Middle frontal gyrus (tissue), 1 donor: ENCODE results near the gene DUOX2.
"Not testable (repeated sequence)": the region's sequence is repeated elsewhere in the genome, so short reads cannot be mapped to it uniquely, and the experiment has no call there.

ENCODE experiments used
- DNase-seq: peaks from one replicate; pipeline ENCODE4 v3.0.0-alpha.2; 2015; ENCODE audit warnings: low spot score; ENCODE audit errors: extremely low spot score

Gene DUOX2

GRCh38 chr15:45138814-45139765 is 25.1 kb upstream of the DUOX2 start:
- no peak for DNase-seq

- no peak for DNase-seq
Measured at GRCh38 chr15:45137703-45138102, 23.7 kb upstream of the DUOX2 start.

- DNase-seq, result no peak
Measured at GRCh38 chr15:45136378-45136764, 22.4 kb upstream of the DUOX2 start.

GRCh38 chr15:45135705-45136377 is 21.9 kb upstream of the DUOX2 start:
- DNase-seq, result not testable (repeated sequence)

GRCh38 chr15:45134682-45135604 is 21.0 kb upstream of the DUOX2 start:
- no peak for DNase-seq

- no peak for DNase-seq
Measured at GRCh38 chr15:45134046-45134445, 20.1 kb upstream of the DUOX2 start.

GRCh38 chr15:45133561-45133920 is 19.6 kb upstream of the DUOX2 start:
- no peak for DNase-seq

GRCh38 chr15:45132844-45133560 is 19.0 kb upstream of the DUOX2 start:
- DNase-seq, result no peak

GRCh38 chr15:45131510-45131909 is 17.5 kb upstream of the DUOX2 start:
- DNase-seq, result no peak

- DNase-seq, result no peak
Measured at GRCh38 chr15:45130291-45131000, 16.5 kb upstream of the DUOX2 start.

GRCh38 chr15:45129651-45130129 is 15.7 kb upstream of the DUOX2 start, which contains the start of the genes DUOX1 and DUOXA1:
Gene DUOX1, plus strand, starts transcription at chr15:45129994. Its CDS starts 1,973 bp downstream, at chr15:45131967.
Gene DUOXA1, minus strand, starts transcription at chr15:45129879. Its CDS starts 6,865 bp downstream, at chr15:45123014.
- no peak for DNase-seq

- DNase-seq, result no peak
Measured at GRCh38 chr15:45128971-45129639, 15.1 kb upstream of the DUOX2 start.

GRCh38 chr15:45126535-45127158 is 12.7 kb upstream of the DUOX2 start:
- no peak for DNase-seq

- no peak for DNase-seq
Measured at GRCh38 chr15:45123397-45123796, 9.4 kb upstream of the DUOX2 start.

- DNase-seq, result no peak
Measured at GRCh38 chr15:45122719-45123118, 8.7 kb upstream of the DUOX2 start.

GRCh38 chr15:45121706-45122417 is 7.9 kb upstream of the DUOX2 start:
- no peak for DNase-seq

- DNase-seq, result no peak
Measured at GRCh38 chr15:45121020-45121419, 7.0 kb upstream of the DUOX2 start.
